GM12878 (cell line): ENCODE data around the gene COL3A1. TPM values are rescaled to one million over a fixed set of nuclear protein-coding genes. Genes with fewer than 3 reads are reported as not detected.

Experiments
- ATAC-seq: fragments of 200-7000 bp; cut with Tn5 transposase; 3 replicates; pipeline ENCODE4 v1.9.1; 2020; ENCODE audit warnings: mild to moderate bottlenecking, moderate library complexity
- BruUV-seq: library from RNA; stranded (reverse); fragments of 400-500 nt; replicated peaks from 2 replicates; lab custom pipeline; 2021; lab: Mats Ljungman, UMichigan
- CTCF ChIA-PET: fragments of 300-600 bp; sonication (Branson Sonifier 250); formaldehyde crosslinking; extraction: SDS; loops from one replicate; lab custom pipeline; 2021; ENCODE audit warnings: inconsistent platforms; lab: Yijun Ruan, JAX
- POLR2A ChIA-PET: fragments of 350-600 bp; formaldehyde crosslinking; extraction: SDS; loops from one replicate; lab custom pipeline; 2021; ENCODE audit warnings: inconsistent platforms; lab: Charles Lee
- RAD21 ChIA-PET: fragments of 300-600 bp; sonication (Branson Sonifier 250); formaldehyde crosslinking; loops from one replicate; lab custom pipeline; 2023; ENCODE audit warnings: antibody characterized with exemption; ENCODE audit not compliant: unreplicated experiment; lab: Charles Lee
- SMC1A ChIA-PET: fragments of 300-600 bp; sonication (Branson Sonifier 250); formaldehyde crosslinking; loops from one replicate; lab custom pipeline; 2023; ENCODE audit not compliant: unreplicated experiment, uncharacterized antibody; lab: Charles Lee
- DNase-seq: peaks from one replicate; pipeline ENCODE4 v3.0.0-alpha.2; 2011; ENCODE audit warnings: low read depth, low spot score
- FAIRE-seq: peaks from 3 replicates; lab custom pipeline; 2011; peaks lifted over from hg19 to GRCh38; lab: Jason Lieb, UNC
- H2AFZ ChIP-seq: 2 replicates; pipeline ENCODE4 v1.6.0; 2011; ENCODE audit warnings: low read depth, low read length, control low read depth; ENCODE audit not compliant: control insufficient read depth
- H3K27ac ChIP-seq: 2 replicates; pipeline ENCODE4 v1.5.1; 2011; ENCODE audit warnings: control low read depth; ENCODE audit not compliant: control insufficient read depth, insufficient read depth
- H3K27me3 ChIP-seq, 2 experiments: replicated peaks in 1 of 2; 2 replicates each; pipeline versions ENCODE4 v1.6.0 to v1.6.1; 2011; ENCODE audit warnings: low read length in 1 of 2; ENCODE audit not compliant: control insufficient read depth in 2 of 2, insufficient read depth in 2 of 2
- H3K36me3 ChIP-seq, 2 experiments: 2 replicates each; pipeline ENCODE4 v1.5.1; 2011; ENCODE audit warnings: low read length in 1 of 2; ENCODE audit not compliant: control insufficient read depth in 2 of 2, insufficient read depth in 2 of 2
- H3K4me1 ChIP-seq: 2 replicates; pipeline ENCODE4 v1.6.1; 2011; ENCODE audit warnings: mild to moderate bottlenecking, low read length, moderate library complexity, mixed read lengths; ENCODE audit not compliant: control insufficient read depth, insufficient read depth
- H3K4me2 ChIP-seq: 2 replicates; pipeline ENCODE4 v1.6.0; 2011; ENCODE audit warnings: control low read depth; ENCODE audit not compliant: control insufficient read depth, insufficient read depth
- H3K4me3 ChIP-seq: fragments of 200-600 bp; sonication (generic); 2 replicates; pipeline ENCODE4 v1.5.1; 2016
- H3K79me2 ChIP-seq: 2 replicates; pipeline ENCODE4 v1.6.0; 2011; ENCODE audit warnings: low read length; ENCODE audit not compliant: control insufficient read depth, insufficient read depth
- H3K9ac ChIP-seq: 2 replicates; pipeline ENCODE4 v1.8.0; 2011; ENCODE audit warnings: low read length, control low read depth, mixed read lengths; ENCODE audit not compliant: control insufficient read depth, insufficient read depth
- H3K9me3 ChIP-seq: replicated peaks from 3 replicates; pipeline ENCODE4 v1.5.1; 2011; ENCODE audit warnings: mild to moderate bottlenecking, low read length; ENCODE audit not compliant: control insufficient read depth, insufficient read depth
- H4K20me1 ChIP-seq: 2 replicates; pipeline ENCODE4 v1.6.0; 2011; ENCODE audit not compliant: control insufficient read depth, insufficient read depth
- CBX5 ChIP-seq: sonication (generic); IDR thresholded peaks from 2 replicates; pipeline ENCODE4 v1.6.1; 2016; ENCODE audit warnings: low read depth, moderate library complexity, mild to moderate bottlenecking, inconsistent platforms
- CREM ChIP-seq: IDR thresholded peaks from 2 replicates; pipeline ENCODE4 v1.6.1; 2014; ENCODE audit warnings: antibody characterized with exemption, low read depth
- ESRRA ChIP-seq: IDR thresholded peaks from 2 replicates; pipeline ENCODE4 v1.6.1; 2012; ENCODE audit warnings: mild to moderate bottlenecking, low read length, improper control_type of control experiment
- MTA3 ChIP-seq: IDR thresholded peaks from 2 replicates; pipeline ENCODE4 v1.6.1; 2012; ENCODE audit warnings: low read length, inconsistent platforms, borderline replicate concordance
- NR2C1 ChIP-seq: fragments of 450-650 bp; IDR thresholded peaks from 2 replicates; pipeline ENCODE4 v1.6.1; 2017; ENCODE audit warnings: antibody characterized with exemption, mild to moderate bottlenecking, moderate library complexity
- PML ChIP-seq: IDR thresholded peaks from 2 replicates; pipeline ENCODE4 v1.6.1; 2012; ENCODE audit warnings: low read length, inconsistent platforms
- RBBP5 ChIP-seq: fragments of 200-600 bp; sonication (generic); conservative IDR thresholded peaks from 2 replicates; pipeline ENCODE4 v1.6.1; 2016
- ZNF217 ChIP-seq: fragments of 450-650 bp; IDR thresholded peaks from 2 replicates; pipeline ENCODE4 v1.6.1; 2017; ENCODE audit warnings: antibody characterized with exemption, mild to moderate bottlenecking
- WGBS: methylation state at CpG from one replicate; pipeline ENCODE4 v1.1.6; 2016; ENCODE audit warnings: low lambda C conversion rate; ENCODE audit not compliant: insufficient replicate concordance, insufficient coverage; ENCODE audit errors: missing lambda C conversion rate; 5-methylcytosine and 5-hydroxymethylcytosine counted together
- in situ Hi-C: fragments of 300-500 bp; cut with MboI; formaldehyde crosslinking; loops from 9 replicates; pipeline ENCODE4 v1.14.3; 2018; ENCODE audit warnings: mixed read lengths
- intact Hi-C: fragments of 100-400 bp; cut with micrococcal nuclease; formaldehyde crosslinking; loops from one replicate; pipeline ENCODE4 v1.14.2; 2022; ENCODE audit not compliant: unreplicated experiment
- polyA plus RNA-seq, 11 experiments: library from polyadenylated mRNA; depleted of rRNA in 4 of 11; unstranded in 6 of 11; stranded (reverse) in 5 of 11; fragments of >200 nt; fragmentation: Nextera tagmentation in 4 of 11; fragmentation: Illumina TruSeq in 1 of 11; extraction: Ambion mirVana in 4 of 11; extraction: Trizol in 1 of 11; gene quantifications; 1 replicate in 1 of 11; 2 replicates in 10 of 11; pipeline versions ENCODE4 v1.2.1 to v1.2.3, GENCODE V29; 2011 to 2016; ENCODE audit warnings: inconsistent platforms in 2 of 11, missing spikeins in 2 of 11, low read depth in 1 of 11
- total RNA-seq, 4 experiments: library from RNA; depleted of rRNA in 3 of 4; stranded (reverse); fragments of >200 nt in 3 of 4; fragmentation: Illumina TruSeq in 1 of 4; extraction: Trizol in 1 of 4; gene quantifications; 2 replicates each; pipeline versions ENCODE4 v1.2.1 to v1.2.3, GENCODE V29; 2013 to 2021
- TF ChIP-seq, protein P1 (sequence below): IDR thresholded peaks from 2 replicates; pipeline ENCODE4 v1.6.1; 2011; ENCODE audit warnings: mild to moderate bottlenecking, low read depth, low read length, moderate library complexity; ENCODE audit not compliant: insufficient replicate concordance
- TF ChIP-seq, protein P2 (sequence below): IDR thresholded peaks from 2 replicates; pipeline ENCODE4 v1.6.1; 2012; ENCODE audit warnings: improper control_type of control experiment, low read depth, low read length; ENCODE audit not compliant: insufficient replicate concordance

COL3A1 gene
- total and polyA plus RNA-seq, 10 of the 15 experiments (the other 5 are each of a cell fraction or from before 2014, with no cell fraction given), result 0.04 to 0.67 (median 0.10) TPM; not detected in 2

GRCh38 chr2:189045836-189046235 is 71.7 kb downstream of the COL3A1 start:
- ChIA-PET SMC1A (interaction anchor here (0.6 kb wide), 1 partner anchor 357 kb away, joined by 3 read pairs; no protein-coding TSS in a partner anchor), CTCF (no interaction called here), RAD21 (no interaction called here), POLR2A (no interaction called here)
- Histone ChIP-seq H3K27ac (no peak overlapping the region), H3K4me3 (no peak overlapping the region), H4K20me1 (no peaks in the 10 kb centered on the region), H3K9ac (no peak overlapping the region), H3K79me2 (no peaks in the 10 kb centered on the region), H3K9me3 (no peaks in the 10 kb centered on the region), H3K27me3 (no peaks in the 10 kb centered on the region), H2AFZ (no peak overlapping the region), H3K36me3 (no peaks in the 10 kb centered on the region), H3K4me2 (no peak overlapping the region), H3K4me1 (no peaks in the 10 kb centered on the region)
- no peak for DNase-seq
- WGBS, result 2% methylated on average over 3 of the region's 3 CpGs
- BruUV-seq, result no TSS peak
- FAIRE-seq, result no peak
- no peak for ATAC-seq
- in situ Hi-C loops (no loop called here), intact Hi-C loops (no loop called here)
- no peak for TF ChIP-seq ESRRA
- TF ChIP-seq NR2C1, result no peak
- TF ChIP-seq, protein P1, sequence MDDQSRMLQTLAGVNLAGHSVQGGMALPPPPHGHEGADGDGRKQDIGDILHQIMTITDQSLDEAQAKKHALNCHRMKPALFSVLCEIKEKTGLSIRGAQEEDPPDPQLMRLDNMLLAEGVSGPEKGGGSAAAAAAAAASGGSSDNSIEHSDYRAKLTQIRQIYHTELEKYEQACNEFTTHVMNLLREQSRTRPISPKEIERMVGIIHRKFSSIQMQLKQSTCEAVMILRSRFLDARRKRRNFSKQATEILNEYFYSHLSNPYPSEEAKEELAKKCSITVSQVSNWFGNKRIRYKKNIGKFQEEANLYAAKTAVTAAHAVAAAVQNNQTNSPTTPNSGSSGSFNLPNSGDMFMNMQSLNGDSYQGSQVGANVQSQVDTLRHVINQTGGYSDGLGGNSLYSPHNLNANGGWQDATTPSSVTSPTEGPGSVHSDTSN, result no peak
- TF ChIP-seq ZNF217, result no peak
- TF ChIP-seq CBX5, result no peak
- no peak for TF ChIP-seq PML

DNA sequence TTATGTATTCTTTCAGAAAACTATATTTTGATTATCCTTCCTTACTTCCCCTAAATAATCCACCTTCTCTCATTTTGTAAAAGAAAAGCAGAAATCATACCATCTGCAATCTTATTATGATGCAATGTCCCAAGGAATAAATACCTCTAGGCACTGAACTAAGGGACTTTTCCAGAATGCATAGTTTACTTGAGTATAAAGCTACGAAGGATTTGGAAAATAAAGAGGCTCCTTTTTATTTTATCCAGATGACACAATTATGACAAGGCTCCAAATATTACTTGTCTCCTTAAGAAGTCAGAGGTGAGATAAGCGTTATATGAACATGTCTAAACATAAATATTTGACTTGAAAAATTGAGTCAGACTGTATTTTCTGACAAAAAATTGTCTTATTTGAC is 72.1 kb downstream of the COL3A1 start:
- Histone ChIP-seq H3K27me3 (no peaks in the 10 kb centered on the region), H3K79me2 (no peaks in the 10 kb centered on the region), H4K20me1 (no peaks in the 10 kb centered on the region), H3K27ac (no peak overlapping the region), H3K4me3 (no peak overlapping the region), H3K9me3 (no peaks in the 10 kb centered on the region), H3K4me2 (no peak overlapping the region), H3K9ac (no peak overlapping the region), H3K36me3 (no peaks in the 10 kb centered on the region), H3K4me1 (no peaks in the 10 kb centered on the region), H2AFZ (no peak overlapping the region)
- ChIA-PET RAD21 (interaction anchor here (0.7 kb wide), 1 partner anchor 19 kb away, joined by 3 read pairs; no protein-coding TSS in a partner anchor), POLR2A (no interaction called here), CTCF (interaction anchor here (0.8 kb wide), 1 partner anchor 26 kb away, joined by 3 read pairs; no protein-coding TSS in a partner anchor), SMC1A (no interaction called here)
- 24% methylated on average over 2 of the region's 2 CpGs for WGBS
- in situ Hi-C loops, result no loop called here
- no TSS peak for BruUV-seq
- FAIRE-seq, result no peak
- no peak for ATAC-seq
- intact Hi-C loops, result no loop called here
- DNase-seq, result no peak
- TF ChIP-seq CREM (no peak), RBBP5 (no peak), MTA3 (no peak)
- TF ChIP-seq, protein P2, sequence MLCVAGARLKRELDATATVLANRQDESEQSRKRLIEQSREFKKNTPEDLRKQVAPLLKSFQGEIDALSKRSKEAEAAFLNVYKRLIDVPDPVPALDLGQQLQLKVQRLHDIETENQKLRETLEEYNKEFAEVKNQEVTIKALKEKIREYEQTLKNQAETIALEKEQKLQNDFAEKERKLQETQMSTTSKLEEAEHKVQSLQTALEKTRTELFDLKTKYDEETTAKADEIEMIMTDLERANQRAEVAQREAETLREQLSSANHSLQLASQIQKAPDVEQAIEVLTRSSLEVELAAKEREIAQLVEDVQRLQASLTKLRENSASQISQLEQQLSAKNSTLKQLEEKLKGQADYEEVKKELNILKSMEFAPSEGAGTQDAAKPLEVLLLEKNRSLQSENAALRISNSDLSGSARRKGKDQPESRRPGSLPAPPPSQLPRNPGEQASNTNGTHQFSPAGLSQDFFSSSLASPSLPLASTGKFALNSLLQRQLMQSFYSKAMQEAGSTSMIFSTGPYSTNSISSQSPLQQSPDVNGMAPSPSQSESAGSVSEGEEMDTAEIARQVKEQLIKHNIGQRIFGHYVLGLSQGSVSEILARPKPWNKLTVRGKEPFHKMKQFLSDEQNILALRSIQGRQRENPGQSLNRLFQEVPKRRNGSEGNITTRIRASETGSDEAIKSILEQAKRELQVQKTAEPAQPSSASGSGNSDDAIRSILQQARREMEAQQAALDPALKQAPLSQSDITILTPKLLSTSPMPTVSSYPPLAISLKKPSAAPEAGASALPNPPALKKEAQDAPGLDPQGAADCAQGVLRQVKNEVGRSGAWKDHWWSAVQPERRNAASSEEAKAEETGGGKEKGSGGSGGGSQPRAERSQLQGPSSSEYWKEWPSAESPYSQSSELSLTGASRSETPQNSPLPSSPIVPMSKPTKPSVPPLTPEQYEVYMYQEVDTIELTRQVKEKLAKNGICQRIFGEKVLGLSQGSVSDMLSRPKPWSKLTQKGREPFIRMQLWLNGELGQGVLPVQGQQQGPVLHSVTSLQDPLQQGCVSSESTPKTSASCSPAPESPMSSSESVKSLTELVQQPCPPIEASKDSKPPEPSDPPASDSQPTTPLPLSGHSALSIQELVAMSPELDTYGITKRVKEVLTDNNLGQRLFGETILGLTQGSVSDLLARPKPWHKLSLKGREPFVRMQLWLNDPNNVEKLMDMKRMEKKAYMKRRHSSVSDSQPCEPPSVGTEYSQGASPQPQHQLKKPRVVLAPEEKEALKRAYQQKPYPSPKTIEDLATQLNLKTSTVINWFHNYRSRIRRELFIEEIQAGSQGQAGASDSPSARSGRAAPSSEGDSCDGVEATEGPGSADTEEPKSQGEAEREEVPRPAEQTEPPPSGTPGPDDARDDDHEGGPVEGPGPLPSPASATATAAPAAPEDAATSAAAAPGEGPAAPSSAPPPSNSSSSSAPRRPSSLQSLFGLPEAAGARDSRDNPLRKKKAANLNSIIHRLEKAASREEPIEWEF, result no peak
